Retinal pigment epithelial cell (primary cell): Measurements from ENCODE around the gene LDLRAP1.

Source experiments
- DNase-seq: peaks from one replicate; pipeline ENCODE4 v3.0.0-alpha.2; 2010; ENCODE audit warnings: low read depth
- H3K4me3 ChIP-seq: 2 replicates; pipeline ENCODE4 v1.5.1; 2011; ENCODE audit warnings: mild to moderate bottlenecking, low read length, control low read depth, moderate library complexity
- CTCF ChIP-seq: conservative IDR thresholded peaks from 2 replicates; pipeline ENCODE4 v1.5.1; 2011; ENCODE audit warnings: low read depth, low read length, control low read depth, inconsistent platforms

Gene LDLRAP1

GRCh38 chr1:25525361-25525688, 18.1 kb upstream of the LDLRAP1 start:
- no peak overlapping the region for H3K4me3 ChIP-seq
- DNase-seq, result no peak
- no peak for TF ChIP-seq CTCF

- no peak for TF ChIP-seq CTCF
- DNase-seq, result no peak
- H3K4me3 ChIP-seq, result no peak overlapping the region
Observed at GRCh38 chr1:25526753-25527152, 16.7 kb upstream of the LDLRAP1 start.

GRCh38 chr1:25527226-25527846, 16.1 kb upstream of the LDLRAP1 start:
- DNase-seq, result no peak
- H3K4me3 ChIP-seq, result no peak overlapping the region

GRCh38 chr1:25527946-25528595, 15.3 kb upstream of the LDLRAP1 start:
- DNase-seq, result no peak
- H3K4me3 ChIP-seq, result no peak overlapping the region
- no peak for TF ChIP-seq CTCF

More at GRCh38 chr1:25527226-25527846, 16.1 kb upstream of the LDLRAP1 start:
- TF ChIP-seq CTCF, result no peak

GRCh38 chr1:25528881-25529517, 14.4 kb upstream of the LDLRAP1 start:
- no peak for DNase-seq
- H3K4me3 ChIP-seq, result no peak overlapping the region
- no peak for TF ChIP-seq CTCF

GRCh38 chr1:25529518-25530185, 13.8 kb upstream of the LDLRAP1 start:
- no peak for DNase-seq
- no peak for TF ChIP-seq CTCF
- no peak overlapping the region for H3K4me3 ChIP-seq
